Inflammatory macrophage (primary cell): ENCODE measurements around the gene HSH2D.

Experiments used
- DNase-seq, 2 donors: peaks; one replicate each; pipeline ENCODE4 v3.0.0-alpha.2; 2020 to 2022
- total RNA-seq, 18 experiments: gene quantifications; one replicate each; lab custom pipeline; 2026; ENCODE audit warnings: mixed read lengths in 6 of 18, inconsistent platforms in 2 of 18; lab: John Stamatoyannopoulos, UW

HSH2D gene, protein sequence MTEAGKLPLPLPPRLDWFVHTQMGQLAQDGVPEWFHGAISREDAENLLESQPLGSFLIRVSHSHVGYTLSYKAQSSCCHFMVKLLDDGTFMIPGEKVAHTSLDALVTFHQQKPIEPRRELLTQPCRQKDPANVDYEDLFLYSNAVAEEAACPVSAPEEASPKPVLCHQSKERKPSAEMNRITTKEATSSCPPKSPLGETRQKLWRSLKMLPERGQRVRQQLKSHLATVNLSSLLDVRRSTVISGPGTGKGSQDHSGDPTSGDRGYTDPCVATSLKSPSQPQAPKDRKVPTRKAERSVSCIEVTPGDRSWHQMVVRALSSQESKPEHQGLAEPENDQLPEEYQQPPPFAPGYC
- 0 to 10.9 (median 0.18) reads per million in 18 experiments for total RNA-seq

DNA sequence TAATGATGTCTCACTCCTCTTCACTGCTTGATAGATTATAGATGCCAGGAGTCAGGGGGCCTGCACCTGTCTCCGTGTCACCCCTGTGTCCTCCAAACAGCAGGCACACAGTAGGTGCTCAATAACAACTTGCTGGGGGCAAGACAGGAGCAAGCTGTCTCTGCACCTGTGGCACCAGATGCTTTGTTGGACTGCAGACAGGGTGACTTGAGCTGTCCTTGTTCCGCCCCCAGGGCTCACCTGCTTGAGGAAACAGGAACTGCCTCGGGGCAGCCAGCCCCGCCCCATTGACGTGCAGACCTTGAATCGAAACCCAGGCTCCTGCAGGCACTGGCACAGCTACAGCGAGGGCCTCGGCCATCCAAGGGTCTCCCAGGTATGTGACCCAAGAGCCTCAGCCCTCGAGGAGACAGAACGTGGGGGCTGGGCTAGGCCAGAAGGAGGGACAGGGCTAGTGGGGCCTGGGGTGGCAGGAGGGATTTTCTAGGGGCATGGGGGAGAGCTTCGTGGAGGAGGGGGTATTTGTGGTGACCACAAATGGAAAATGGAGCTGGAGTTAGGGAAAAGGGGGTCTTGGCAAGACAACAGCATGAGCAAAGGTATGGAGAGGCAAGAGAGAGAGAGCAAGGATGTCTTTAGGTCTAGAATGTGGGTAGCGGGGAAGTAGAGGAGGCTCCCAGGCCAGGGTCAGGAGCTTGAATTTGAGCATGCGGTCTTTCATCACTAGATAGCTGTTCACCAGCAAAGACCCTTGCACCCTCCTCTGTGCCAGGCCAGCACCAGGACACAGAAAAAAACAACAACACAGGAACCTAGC is at the start of gene HSH2D:
TSS of gene HSH2D (plus strand) at position 287 of the 817 bp plus-strand sequence. CDS start 5,066 bp downstream, outside the sequence.
- DNase-seq, result peak in 1 of 2 donors; percentile 14

DNA sequence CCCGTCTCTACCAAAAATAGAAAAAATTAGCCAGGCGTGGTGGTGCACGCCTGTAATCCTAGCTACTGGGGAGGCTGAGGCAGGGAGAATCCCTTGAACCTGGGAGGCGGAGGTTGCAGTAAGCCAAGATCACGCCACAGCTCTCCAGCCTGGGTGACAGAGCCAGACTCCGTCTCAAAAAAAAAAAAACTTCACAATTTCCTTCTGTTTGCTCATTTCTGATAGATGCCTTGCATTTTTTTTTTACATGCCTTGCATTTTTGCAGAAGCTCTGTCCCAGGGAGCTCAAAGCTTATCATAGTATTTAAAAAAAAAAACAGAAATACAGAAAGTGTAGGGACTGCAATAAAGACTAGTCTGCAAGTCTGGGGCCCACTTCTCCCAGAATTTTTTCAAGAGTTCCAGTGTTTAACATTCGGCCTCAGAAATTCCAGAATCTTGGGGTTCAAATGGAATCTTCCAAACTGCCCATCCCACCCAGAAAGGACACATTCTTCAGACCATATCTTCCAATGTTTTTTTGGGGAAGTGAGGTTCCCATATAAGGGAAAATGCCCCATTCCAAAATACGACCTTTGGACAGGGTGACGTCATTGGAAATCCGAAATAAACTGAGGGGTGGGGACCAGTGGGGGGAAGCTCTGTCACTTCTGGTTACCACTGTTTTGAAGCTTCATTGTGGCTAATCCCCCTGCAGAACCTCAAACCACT is 49.0 kb upstream of the HSH2D start:
- DNase-seq, result no peak

DNA sequence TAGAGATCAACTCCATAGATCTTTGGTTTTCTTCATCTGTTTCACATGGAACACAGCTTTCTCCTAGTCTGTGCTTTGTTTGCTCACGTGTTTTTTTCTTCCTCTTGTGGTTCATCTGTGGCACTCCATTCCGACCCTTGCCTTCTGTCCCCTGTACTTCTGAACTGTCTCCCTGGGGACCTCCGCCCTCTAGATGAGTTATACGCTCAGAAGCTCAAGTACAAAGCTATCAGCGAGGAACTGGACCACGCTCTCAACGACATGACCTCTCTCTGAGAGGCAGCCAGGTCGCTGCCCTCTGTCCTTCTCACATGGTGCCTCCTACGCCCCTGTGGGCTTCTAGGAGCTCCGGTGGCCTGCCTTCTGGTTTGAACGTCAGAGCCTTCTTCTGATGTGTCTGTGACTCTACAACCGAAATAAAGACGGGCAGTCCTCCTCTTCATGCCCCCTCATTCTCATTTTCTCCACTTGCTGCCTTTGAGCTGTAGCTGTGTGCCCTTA is 48.4 kb upstream of the HSH2D start:
- no peak for DNase-seq

DNA sequence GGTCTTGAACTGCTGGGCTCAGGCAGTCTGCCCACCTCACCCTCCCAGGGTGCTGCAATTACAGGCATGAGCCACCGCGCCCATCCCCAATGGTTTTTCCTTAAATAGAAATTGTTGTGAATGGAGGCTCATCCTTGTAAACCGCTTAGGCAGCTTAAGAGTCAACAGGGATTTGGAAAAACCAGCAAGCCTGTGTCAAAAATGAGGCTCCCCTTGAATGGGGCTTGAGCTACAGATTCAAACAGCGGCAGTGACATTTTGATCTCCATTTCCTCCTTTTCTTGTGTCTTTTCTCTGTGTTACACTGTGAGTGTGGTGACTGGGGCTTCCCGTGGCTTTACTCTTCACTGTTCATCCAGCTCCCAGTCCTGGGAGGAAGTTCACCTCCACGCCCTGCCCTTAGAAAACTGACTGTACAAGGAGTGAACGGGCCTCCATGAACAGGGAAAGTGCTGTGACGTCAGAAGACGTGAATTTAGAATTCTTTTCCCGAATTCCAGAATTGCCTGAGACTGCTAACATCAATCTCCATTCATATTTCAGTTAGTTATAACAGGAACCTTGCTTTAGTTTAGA is 47.1 kb upstream of the HSH2D start:
- no peak for DNase-seq

DNA sequence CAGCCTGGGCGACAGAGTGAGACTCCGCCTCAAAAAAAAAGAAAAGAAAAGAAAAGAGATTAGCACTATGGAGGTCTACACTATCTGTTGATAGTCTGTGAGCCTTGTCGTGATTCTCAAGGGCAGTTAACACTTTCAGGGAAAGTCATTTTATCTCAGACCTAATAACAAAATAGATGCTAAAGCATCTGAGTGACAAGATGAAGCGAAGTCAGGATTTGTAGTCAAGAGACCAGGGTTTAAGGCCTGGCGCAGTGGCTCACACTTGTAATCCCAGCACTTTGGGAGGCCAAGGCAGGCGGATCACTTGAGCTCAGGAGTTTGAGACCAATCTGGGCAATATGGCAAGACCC is 45.1 kb upstream of the HSH2D start:
- DNase-seq, result no peak

DNA sequence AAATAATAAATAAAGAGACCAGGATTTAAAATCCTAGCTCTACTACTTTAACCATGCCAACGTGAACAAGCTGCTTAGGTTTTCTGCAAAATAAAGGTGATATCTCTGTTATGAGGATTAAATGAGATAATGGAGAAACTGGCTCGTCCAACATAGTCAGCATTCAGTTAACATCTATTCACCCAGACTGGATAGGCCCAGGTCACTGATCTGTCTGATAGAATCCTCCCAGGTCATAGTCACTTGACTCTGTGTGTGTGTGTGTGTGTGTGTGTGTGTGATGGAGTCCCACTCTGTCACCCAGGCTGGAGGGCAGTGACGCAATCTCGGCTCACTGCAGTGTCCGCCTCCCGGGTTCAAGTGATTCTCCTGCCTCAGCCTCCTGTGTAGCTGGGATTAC is 44.7 kb upstream of the HSH2D start:
- no peak for DNase-seq

DNA sequence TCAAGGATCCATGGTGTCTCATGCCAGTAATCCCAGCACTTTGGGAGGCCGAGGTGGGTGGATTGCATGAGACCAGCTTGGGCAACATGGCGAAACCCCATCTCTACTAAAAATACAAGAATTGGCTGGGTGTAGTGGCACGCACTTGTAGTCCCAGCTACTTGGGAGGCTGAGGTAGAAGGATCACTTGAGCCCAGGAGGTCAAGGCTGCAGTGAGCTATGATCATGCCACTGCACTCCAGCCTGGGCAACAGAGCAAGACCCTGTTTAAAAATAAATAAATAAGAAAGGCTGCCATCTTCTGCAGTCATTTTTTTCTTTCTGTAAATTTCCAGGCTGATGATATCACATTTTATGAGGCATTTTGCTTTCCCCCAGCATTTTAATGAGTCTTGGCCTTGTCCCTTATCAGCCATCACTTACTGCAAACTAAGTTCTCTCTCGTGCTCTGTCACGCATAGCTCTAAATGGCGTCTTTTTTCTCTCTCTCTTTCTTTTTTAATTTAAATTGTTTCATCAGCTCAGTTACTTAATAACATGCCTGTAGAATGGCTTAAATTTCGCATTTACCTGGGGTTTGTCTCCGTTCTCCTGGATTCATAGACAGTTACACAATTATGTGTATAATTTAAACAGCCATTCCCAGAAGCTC is 44.0 kb upstream of the HSH2D start:
- DNase-seq, result peak in 1 of 2 donors; percentile 10

DNA sequence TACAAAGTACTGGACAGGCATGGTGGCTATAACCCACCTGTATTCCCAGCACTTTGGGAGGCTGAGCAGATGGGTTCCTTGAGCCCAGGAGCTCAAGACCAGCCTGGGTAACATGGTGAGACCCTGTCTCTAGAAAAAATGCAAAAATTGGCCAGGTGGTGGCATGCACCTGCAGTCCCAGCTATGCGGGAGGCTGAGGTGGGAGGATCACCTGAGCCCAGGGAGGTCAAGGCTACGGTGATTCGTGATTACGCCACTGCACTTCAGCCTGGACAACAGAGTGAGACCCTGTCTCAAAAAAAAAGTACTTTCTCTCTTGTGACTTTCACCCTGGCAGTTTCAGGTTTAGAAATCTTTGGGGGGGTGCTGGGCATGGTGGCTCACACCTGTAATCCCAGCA is 43.0 kb upstream of the HSH2D start:
- no peak for DNase-seq

DNA sequence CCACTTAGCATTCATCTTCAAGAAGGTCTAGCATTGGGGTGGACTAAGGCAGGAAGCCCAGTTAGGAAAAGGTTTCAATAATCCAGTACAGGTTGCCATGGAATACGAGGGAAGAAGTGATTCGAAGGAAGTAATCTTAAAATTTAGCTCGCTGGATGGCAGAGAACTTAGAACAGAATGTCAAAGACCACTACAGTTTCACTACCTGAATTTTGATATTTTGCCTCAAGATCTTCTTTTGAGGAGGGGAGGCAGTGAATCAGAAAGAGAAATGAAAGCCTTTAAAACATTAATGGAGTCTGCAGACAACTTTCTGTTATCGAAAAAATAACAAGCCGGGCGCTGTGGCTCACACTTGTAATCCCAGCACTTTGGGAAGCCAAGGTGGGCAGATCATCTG is 38.8 kb upstream of the HSH2D start:
- DNase-seq, result no peak

DNA sequence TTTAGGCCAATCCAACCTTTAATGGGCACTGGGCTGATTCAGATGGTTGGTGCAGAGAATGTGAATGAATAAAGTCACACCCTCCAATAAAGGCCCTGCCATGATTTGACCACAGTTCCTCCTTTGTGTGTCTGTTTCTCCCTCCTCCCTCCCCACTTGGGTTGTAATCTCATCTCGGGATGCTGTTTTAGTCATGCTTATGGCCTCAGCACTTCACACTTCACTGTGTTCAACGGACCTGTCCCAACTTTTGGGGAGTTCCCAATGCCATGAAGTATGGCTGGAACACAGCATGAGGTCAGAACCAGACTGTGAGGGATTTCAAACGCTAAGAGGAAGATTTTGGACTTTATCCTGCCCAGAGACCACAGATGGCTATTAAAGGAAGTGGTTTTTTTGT is 37.4 kb upstream of the HSH2D start:
- peak; percentile 54 to 79 for DNase-seq

DNA sequence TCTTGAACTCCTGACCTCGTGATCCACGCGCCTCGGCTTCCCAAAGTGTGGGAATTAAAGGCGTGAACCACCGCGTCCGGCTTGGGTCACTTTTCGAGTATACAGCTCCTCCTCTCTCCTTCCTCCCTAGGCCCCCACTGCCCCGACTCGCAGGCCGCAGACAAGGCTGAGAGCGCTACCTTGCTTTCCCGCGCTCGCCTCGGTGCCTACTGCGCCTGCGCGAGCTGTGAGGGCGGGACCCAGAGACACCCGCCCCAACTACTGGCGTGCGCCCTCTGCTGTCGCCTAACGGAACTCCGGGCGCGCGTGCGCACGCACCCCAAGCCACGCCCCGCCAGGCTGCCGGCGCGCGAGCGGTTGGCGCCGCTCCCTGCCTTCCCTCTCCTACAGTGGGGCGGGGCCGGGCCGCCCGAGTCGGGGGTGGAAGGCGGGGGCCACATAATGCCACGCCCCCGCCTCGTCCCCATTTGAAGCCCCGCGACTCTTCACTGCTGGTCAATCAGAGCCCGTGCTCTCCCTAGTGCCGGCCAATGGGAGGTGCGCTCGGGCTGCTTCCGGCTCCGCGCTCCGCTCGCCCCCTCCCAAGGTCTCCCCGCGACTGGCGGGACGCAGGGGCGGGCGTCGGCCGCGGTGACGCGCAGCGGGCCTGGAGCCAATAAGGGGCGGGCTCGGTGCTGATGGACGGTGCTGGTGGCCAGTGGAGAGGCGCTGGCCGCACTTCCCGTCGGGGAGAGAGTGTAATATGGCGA is 32.2 kb upstream of the HSH2D start, which contains the start of gene RAB8A:
TSS of gene RAB8A (plus strand) at position 730 of the 749 bp plus-strand sequence. CDS start at position 743, 13 bp downstream.
- peak; percentile 99 for DNase-seq

DNA sequence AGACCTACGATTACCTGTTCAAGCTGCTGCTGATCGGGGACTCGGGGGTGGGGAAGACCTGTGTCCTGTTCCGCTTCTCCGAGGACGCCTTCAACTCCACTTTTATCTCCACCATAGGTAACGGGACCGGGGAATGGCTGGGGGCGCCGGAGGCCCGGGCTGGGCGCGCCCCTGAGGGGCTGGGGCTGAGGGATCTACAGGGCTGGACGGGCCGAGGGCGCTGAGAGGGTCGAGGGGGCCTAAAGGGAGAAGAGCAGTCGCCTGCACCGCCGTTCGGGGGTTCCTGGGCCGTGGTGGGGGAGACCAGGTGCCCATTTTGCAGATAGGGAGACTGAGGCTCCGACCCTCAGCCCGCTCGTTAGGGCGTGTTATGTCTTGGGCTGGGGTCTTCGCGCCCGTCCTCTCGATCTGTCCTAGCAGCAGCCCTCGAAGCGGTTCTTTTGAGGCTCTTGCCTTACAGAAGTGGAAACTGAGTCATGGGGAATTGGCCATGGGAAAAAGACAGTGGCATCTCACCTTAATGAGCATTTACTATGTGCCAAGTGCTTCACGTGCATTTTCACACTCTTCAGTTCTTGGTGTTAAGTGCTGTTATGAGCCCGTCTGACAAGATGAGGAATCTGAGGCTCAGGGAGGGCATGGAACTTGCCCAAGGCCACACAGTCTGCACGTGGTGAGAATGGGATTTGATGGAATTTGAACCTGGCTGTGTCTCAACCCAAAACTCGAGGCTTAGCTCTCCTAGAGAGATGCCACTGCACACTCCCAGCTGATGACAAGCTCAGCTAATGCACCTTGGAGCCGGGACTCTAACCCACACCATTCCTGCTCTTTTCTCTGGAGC is 31.4 kb upstream of the HSH2D start:
- DNase-seq, result no peak

DNA sequence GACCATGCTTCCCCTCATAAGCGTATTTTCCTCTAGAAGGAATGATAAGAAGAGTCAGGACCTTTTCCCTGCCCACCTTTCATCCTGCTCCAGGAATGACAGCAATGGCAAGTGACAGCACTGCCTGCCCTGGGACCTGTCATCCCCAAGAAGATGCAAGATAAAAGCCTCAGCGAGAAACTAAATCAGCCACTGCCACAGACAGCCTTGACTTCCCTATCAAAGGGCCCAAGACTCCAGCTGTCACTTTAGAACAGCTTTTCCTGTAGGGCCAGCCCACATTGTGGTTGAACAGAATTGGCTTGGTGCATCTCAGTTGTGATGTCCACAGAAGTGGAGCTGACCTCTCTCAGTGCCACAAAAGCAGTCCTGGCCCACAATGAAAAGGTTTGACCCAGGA is 30.7 kb upstream of the HSH2D start:
- DNase-seq, result peak; percentile 42 to 46

DNA sequence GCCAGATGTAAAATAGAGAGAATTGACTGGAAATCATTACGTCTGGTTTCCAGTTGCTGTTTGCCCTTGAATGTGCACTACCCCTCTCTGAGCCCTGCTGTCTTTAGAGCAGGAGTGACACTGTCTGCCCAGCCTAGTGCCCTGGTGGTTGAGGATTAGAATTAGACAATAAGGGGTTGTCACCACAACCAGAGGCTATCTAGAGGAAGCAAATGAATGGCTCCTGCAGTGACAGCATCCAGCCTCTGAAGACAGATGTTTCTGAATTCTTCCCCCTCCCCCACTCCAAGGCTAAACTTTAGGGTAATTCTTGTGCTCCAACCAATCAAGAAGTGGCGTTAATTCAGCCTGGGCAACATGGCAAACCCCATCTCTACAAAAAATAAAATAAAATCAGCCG is 29.8 kb upstream of the HSH2D start:
- peak; percentile 5 to 19 for DNase-seq

DNA sequence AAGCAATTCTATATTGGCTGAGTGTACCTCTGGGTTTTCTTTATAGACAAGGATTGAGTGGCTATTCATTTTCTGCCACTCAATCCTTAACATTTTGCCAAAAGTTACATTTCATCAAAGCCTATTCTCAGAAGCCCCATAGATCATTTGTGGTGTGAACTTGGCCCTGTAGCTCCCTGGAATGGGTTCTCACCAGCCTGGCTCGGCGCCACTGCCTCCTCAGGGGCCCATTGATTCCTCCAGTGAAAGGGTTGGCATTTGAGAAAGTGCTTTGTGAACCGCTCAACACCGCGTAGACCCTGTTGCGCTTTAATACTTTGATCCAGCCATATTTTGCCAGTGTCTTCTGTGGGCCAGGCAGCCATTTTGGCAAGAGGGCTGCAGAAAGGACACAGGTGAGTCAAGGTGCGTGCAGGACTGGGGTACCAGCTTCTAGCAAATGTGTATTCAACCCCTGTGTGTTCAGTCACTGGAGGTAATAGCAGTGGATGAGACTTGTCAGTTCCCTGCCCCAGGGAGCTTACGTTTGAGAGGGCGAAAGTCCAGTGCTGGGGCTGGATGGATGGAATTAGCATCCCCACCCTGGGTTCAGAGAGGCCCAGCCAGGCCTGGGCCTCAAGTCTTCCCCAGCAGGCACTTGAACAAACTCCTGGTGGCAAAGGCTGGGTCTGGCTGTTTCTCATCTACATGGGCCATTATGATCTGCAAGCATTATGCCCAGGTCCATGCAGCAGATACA is 28.0 kb upstream of the HSH2D start:
- DNase-seq, result no peak

DNA sequence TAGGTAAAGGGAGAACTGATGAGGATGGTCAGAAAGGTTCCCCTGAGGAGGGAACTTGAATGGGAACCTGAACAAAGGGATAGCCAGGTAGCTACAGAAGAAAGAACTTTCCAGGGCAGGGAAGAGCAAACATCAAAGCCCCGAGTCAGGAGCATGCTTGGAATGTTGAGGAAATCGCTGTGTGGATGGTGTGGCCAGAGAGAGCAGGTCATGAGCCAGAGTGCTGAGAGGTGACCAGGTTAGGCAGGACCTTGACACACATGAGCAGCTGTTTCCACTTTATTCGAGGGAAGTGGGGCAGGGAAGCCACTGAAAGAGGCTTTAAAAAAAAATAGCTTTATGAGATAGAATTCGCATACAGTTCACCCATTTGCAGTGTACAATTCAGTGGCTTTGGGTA is 27.4 kb upstream of the HSH2D start:
- no peak for DNase-seq

DNA sequence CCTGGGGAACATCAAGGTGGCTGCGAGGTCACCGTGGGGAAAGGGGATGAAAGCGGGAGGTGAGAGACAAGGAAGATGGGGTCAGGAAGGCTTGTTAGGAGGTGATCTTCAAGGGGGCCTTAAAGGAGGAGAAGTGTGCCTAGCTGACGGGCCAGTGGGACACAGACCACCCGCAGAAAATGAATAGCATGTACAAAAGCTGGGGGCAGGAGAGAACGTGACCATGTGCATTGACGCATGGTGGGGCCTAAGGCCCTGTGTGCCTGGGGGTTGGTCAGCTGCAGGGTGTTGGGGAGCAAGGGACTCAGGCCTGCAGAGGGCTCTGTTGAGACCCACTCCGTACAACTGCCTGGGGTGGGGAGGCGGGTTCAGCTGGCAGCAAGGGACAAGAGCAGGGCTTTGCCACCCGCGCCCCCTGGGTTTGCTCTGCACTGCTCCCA is 25.9 kb upstream of the HSH2D start:
- DNase-seq, result no peak

DNA sequence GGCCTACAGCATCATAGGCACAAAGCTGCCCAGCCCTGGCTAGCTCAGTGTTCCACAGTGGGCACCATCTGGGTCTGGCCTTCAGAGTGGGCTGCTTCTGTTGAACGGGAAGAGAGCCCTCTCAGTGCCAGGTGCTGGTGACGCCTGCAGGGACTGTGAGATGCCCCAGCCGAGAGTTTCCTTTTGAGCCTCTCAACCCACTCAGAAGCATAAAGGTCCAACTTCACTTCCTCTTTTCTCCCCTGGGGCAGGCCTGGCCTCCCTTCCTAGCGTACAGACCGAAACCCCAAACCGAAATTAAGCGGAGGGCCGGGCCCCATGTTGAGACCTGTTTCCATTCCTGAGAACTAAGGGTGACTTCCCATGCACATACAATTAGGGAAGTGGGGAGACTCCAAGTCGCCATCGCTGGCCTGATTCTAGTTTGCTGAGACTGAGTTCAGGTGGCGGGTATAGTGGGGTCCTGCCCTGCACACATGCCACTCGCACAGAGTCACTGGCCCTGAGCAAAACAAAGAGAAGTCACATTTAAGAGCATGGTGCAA is 24.9 kb upstream of the HSH2D start:
- DNase-seq, result peak; percentile 86 to 89
